ENCODE measurements around the gene PPIH.
"Not testable (repeated sequence)": the region's sequence is repeated elsewhere in the genome, so short reads cannot be mapped to it uniquely, and the experiment has no call there.

Gene PPIH

DNA sequence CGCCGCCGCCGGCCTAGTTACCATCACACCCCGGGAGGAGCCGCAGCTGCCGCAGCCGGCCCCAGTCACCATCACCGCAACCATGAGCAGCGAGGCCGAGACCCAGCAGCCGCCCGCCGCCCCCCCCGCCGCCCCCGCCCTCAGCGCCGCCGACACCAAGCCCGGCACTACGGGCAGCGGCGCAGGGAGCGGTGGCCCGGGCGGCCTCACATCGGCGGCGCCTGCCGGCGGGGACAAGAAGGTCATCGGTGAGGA is 24.2 kb downstream of the PPIH start:
- FAIRE-seq; DNase-seq (ENCODE audit: low spot score): not testable (repeated sequence)

DNA sequence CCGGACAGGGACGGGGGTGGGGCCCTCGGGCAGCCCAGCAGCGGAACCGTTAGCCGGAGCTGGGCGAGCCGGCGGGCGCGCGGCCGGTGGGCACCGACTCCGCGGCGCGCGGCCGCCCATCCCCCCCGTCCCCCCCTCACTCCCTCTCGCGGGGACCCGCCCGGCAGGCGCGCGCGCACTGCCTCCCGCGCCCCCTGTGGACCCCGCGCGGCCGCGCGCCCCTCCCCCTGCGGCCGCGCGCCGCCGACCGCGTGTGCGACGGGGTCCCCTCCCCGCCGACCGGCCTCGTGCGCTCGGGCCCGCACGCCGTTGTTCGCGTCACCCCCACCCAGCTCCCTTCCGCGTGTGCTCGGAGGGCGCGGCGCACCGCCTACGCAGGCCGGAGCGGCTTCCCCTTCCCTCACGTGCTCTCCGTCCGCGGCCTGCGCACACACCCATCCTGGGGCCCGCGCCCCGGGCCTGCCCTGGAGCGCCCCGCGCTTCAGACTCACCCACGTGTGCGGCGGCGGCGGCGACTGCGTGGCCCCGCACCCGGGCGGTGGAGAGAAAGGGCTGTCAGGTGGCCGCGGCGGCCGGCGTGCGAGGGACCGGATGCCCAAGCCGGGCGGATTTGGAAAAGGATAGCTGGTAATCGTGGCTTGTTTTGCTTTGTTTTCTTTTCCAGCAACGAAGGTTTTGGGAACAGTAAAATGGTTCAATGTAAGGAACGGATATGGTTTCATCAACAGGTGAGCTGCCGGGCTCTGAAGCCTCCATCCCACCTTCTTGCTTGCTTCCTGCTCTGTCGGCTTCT is 24.7 kb downstream of the PPIH start:
- FAIRE-seq: peak; percentile 13
- DNase-seq (ENCODE audit: low spot score): peak; percentile 80

DNA sequence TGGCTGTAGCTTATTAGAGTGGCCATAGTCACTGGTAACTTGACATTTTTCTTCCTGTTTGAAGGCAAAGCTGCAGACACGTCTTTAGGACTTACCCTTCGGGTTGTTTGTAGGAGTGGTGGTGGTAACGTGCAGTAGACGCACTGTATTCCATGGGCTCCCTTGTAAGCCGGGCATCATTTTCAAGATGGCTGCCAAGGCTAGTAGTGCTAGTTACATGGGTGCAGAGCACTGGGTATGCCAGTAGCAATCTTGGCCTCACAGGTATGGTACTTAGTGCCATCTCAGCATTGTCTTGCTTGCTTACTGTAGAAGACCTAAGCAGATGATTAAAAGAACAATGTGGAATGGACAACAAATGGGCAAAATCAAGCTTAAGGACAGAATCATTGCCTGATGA is 25.9 kb downstream of the PPIH start:
- no peak for FAIRE-seq
- DNase-seq (ENCODE audit: low spot score): peak; percentile 38

DNA sequence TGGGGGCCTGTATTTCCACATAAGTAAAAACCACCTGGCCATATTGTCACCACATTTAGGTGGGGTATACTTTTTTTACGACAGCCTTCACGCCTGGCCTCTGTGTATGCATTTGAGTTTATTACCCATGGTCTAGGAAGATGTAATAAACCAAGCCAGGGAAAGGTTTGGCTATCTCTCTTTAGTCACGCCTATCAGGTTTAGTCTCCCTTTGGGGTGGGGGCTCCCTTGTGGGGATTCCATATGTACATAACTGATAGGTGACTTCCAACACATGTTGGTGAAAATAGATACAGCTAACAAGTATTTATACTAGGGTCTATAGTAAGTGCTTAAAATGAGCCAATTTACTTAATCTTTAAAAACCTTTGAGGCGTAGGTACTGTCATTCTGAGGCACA is 28.2 kb downstream of the PPIH start:
- DNase-seq (ENCODE audit: low spot score) (no peak), FAIRE-seq (no peak)

DNA sequence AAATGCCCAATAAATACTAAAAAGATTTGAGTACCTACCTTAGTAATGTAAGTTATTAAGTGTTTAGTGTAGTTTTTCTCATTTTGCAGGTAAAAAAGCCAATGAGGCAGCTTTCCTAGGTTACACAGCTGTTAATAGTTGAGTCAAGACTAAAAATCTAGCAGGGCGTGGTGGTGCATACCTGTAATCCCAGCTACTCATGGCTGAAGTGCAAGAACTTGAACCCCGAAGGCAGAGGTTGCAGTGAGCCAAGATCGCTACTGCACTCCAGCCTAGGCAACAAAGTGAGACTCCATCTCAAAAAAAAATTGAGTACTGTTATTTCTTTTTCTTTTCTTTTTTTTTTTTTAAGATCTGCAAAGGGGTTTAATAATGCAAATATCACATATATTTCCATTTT is 31.7 kb downstream of the PPIH start:
- FAIRE-seq (no peak), DNase-seq (ENCODE audit: low spot score) (no peak)

DNA sequence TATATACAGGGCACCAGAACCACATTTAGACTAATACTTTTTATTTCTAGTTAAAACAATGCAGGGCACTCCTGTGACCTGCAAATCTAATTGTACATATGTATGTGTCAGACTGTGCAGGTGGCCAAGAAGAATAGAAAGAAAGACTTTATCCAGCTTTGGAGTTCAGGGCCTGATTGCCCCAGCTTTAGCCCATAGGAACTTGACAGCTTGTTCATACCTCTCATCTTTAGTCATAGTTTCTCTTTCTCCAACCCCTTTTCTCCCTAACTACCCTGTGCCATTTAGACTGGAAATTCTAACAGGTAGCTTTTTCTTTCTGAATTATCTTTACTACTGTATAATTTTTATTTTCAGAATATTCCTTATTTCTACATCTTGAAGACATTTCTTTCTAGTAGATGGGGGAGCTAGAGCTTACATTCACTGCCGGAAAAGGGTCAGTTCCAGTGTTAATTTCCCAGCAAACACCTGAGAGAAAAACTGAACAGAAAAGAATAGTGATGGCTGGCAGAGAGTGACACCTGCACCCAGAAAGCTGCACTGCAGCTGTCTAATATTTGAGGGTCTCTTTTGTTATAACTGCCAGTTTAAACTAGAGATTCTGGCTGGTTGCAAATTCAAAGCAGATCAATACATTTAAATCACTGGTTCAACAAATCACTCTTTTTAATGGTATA is 32.4 kb downstream of the PPIH start:
- no peak for FAIRE-seq

DNA sequence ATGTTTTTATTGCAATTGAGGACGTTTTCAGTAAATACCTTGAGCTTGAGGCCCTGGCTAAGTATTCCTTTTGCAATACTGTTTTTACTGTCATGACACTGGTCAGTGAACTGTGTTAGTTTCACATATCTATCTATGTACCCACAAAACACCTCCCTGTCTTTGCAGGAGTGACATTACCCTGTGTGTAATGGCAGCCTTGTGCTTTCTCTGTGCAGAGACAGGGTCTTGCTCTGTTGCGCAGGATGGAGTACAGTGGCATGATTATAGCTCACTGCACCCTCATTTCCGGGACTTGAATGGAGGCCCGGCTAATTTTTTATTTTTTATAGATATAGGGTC is 32.9 kb downstream of the PPIH start:
- FAIRE-seq (no peak), DNase-seq (ENCODE audit: low spot score) (no peak)

More for the DNA sequence above, 32.4 kb downstream of the PPIH start:
- DNase-seq (ENCODE audit: low spot score): no peak

DNA sequence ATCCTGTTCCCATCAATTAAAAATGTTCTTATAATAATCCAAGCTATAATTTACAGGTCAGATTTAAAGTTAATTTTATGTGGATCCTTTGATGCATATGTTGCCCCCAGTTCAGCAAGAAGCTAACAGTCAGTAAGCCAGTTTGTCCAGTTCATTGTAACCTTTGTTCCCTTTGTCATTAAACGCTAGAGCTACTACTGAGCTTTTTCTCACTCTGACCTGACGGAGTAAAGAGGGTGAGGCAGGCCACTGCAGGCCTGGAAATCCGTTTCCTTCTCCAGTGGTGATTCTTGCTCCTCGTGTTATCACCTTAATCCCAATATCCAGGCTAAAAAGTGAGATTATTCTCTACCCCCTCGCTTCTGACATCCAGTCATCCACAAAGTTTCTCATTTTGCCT is 34.2 kb downstream of the PPIH start:
- DNase-seq (ENCODE audit: low spot score): no peak
- no peak for FAIRE-seq

DNA sequence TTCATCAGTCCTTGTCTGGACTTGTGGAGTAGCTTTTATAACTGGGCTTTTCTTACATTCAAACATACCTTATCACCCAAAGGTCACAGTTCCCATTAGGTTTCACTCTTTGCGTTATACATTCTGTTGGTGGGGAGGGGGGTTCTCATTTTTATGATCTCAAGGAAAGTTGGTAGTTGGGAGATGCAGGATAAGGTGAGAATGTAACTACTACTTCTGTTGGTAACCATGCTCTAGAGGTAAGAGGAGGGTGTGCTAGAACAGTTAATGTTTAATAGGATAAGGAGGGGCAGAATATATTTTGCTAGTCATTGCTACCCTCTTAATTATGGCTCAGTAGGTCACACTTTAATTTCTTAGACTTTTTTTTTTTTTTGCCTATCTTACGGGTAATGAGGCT is 34.7 kb downstream of the PPIH start:
- FAIRE-seq (no peak), DNase-seq (ENCODE audit: low spot score) (no peak)

DNA sequence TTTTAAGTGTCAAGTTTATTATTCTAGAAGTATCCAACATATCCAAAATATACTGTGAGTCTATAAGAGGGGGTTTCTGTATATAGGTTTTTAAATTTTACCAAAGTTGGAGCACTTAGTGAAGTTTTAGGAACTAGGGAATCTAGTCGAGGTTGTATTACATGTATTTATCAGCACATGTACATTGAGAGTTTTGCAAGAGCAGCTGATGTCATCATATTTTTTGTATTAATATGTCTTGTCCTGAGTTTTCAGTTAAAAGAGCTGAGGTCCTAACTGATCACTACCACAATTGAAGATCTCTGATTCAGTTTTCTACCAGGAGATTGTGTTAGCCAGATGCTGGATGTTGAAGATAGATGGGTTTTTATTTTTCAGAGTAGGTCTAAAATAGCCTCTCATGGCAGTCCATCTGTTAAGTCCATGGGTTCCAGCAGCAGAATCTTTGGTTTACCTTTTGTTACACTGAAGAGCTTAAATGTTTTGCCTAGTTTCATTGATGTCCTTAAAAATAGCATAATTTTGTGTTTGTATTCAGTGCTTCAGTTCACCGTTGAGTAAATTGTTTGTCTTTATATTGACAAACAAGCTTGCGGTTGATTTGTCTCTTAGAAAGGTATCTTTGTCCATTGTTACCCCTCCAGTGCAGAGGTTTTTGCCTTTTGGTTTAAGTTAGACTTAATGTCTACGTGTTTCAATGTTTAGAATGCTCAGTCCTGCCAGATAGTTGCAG is 40.0 kb downstream of the PPIH start:
- no peak for DNase-seq (ENCODE audit: low spot score)
- no peak for FAIRE-seq

DNA sequence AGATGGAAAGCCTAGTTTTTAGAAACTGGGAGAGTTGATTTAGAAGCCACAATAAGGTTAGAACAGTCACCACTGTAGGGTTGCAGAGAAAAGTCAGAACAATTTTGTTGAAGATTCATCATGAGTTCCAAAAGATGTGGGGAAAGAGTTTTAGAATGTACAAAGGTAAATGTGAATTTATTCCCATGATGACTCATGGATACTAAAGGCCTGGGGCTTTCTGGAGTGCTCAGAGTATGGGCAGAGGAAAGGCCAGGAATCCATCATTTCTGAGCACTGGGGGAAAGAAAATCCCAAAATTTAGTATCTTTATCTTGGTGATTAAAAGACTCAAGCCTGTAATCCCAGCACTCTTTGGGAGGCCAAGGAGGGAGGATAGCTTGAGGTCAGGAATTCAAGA is 41.8 kb downstream of the PPIH start:
- DNase-seq (ENCODE audit: low spot score) (no peak), FAIRE-seq (no peak)

DNA sequence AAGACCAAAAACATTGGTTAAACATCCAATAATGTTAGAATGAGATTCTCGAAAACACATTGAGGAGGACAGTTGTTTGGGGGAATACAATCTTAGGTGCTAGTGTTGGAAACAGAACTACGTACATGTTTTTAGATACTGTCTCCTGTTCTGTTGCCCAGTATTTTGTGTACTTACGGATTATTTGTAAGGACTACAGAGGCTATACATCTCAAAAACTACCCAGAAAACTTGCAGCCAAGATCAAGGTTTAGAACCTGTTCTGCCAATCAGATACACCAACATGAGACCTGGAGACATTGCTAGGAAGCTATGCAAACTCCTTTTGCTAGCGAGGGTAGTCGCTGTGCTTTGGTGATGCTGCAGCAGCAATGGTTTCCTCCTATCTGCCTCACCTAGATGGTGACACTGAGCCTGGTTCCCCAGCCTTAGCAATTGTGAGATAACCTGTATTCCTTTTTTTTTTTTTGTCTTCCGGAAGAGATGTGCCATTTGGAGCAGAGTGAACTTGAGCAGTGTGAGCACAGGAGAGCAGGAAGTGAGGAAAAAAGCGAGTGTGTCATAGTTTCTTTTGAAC is 45.8 kb downstream of the PPIH start:
- FAIRE-seq (no peak), DNase-seq (ENCODE audit: low spot score) (no peak)

DNA sequence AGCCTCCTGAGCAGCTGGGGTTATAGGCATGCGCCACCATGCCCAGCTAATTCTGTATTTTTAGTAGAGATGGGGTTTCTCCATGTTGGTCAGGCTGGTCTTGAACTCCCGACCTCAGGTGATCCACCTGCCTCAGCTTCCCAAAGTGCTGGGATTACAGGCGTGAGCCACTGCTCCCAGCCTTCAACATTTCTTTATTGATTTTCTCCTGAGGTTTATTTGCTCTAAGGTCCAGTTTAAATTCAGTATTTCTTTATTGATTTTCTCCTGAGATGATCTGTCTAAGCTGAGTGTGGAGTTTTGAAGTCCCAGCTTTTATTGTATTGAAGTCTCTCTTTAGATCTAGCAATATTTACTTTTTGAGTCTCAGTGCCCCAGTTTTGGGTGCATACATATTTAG is 54.6 kb downstream of the PPIH start:
- not testable (repeated sequence) for DNase-seq (ENCODE audit: low spot score); FAIRE-seq

DNA sequence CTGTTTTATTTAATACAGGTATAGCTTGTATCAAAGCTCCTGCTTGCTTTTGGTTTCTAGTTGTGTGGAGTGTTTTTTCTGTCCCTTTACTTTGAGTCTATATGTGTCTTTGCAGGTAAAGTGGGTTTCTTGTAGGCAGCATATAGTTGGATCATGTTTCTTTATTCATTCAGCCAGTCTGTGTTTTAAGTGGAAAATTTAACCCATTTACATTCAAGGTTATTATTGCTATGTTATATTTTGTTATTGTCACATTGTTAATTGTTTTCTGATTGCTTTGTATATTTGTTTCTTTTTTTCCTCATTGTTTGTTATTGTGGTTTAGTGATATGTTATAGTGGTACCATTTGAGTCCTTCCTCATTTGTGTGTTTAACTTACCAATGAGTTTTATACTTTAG is 55.1 kb downstream of the PPIH start:
- DNase-seq (ENCODE audit: low spot score) (no peak), FAIRE-seq (no peak)

DNA sequence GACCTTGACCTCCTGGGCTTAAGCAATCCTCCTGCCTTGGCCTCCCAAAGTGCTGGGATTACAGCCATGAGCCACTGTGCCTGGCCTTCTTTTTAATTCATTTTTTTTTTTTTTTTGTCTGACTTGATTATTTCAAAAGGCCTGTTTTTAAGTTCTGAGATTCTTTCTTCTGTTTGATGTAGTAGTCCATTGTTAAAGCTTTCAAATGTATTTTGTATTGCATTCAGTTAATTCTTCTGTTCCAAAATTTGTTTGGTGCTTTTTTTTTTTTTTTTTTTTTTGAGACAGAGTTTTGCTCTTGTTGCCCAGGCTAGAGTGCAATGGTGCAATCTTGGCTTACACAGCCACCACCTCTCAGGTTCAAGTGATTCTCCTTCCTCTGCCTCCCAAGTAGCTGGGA is 56.2 kb downstream of the PPIH start:
- not testable (repeated sequence) for FAIRE-seq

DNA sequence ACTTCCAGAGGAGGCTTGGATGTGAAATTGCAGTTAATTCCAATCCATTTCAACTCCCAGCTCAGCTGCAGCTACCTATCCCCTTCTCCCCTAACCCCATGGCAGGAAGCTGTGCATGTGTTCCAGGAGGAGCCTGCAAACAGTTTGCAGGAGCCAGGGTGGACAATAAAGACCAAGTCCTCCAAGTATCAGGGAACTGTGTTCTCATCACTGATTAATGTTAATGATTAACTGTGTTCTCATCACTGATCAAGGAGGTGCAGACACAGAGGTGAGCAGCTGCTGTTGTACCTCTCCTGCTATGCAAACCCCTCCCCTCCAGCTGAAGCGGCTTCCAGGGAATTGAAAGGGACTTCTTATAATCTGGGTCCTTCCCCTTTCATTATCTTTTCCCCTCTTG is 62.6 kb downstream of the PPIH start:
- DNase-seq (ENCODE audit: low spot score): no peak

More for the DNA sequence above, 56.2 kb downstream of the PPIH start:
- not testable (repeated sequence) for DNase-seq (ENCODE audit: low spot score)

DNA sequence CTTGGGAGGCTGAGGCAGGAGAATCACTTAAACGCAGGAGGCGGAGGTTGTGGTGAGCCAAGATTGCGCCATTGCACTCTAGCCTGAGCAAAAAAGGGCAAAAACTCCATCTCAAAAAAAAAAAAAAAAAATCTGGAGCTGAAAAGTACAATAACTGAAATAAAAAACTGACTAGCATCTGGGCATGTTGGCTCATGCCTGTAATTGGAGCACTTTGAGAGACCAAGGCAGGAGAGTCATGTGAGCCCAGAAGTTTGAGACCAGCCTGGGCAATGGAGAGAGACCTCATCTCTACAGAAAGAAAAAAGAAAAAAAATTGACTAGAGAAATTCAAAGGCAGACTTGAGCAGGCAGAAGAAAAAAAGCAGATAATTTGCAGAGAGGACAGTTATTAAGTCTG is 63.7 kb downstream of the PPIH start:
- no peak for DNase-seq (ENCODE audit: low spot score)
- FAIRE-seq: no peak

More for the DNA sequence above, 62.6 kb downstream of the PPIH start:
- no peak for FAIRE-seq

DNA sequence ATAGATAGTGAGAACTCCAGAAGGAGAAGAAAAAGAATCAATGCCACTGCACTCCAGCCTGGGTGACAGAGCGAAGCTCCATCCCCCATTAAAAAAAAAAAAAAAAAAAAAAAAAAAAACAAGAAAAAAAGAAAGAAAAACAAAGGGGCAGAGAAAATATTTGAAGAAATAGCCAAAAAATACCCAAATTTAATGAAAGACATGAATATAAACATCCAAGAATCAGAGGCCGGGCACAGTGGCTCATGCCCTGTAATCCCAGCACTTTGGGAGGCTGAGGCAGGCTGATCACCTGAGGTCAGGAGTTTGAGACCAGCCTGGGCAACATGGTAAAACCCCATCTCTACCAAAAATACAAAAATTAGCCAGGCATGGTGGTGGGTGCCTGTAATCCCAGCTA is 64.2 kb downstream of the PPIH start:
- not testable (repeated sequence) for FAIRE-seq; DNase-seq (ENCODE audit: low spot score)

DNA sequence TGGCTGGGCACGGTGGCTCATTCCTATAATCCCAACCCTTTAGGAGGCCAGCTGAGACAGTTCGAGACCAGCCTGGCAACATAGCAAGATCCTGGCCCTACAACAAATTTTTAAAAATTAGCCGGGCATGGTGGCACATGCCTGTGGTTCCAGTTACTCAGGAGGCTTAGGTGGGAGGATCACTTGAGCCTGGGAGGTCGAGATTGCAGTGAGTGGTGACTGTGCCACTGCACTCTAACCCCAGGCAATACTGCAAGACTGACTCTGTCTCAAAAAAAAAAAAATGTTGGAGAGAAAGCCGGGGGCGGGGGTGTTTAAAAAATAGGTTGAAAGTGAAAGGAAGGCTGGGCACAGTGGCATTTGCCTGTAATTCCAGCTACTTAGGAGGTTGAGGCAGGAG is 65.3 kb downstream of the PPIH start:
- DNase-seq (ENCODE audit: low spot score) (no peak), FAIRE-seq (no peak)

DNA sequence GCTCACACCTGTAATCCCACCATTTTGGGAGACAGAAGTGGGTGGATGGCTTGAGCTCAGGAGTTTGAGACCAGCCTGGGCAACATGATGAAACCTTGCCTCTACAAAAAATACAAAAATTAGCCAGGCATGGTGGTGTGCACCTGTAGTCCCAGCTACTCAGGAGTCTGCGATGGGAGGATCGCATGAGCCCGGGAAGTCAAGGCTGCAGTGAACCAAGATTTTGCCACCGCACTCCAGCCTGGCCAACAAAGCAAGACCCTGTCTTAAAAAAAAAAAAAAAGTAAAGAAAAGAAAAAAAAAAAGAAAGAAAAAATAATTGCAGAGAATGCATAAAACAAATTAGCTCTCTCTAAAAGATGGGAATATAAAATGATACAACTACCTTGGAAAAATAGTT is 67.6 kb downstream of the PPIH start:
- not testable (repeated sequence) for FAIRE-seq; DNase-seq (ENCODE audit: low spot score)
